Muscle of back (tissue), 11 donors: ENCODE data around the gene TPM3. TPM values are rescaled to one million over a fixed set of nuclear protein-coding genes. Genes with fewer than 3 reads are reported as not detected.
A peak's percentile ranks its signal among the peaks of the same experiment; 100 is the strongest.
"Not testable (repeated sequence)": the region's sequence is repeated elsewhere in the genome, so short reads cannot be mapped to it uniquely, and the experiment has no call there.

Source experiments
- DNase-seq, 3 donors: peaks; one replicate each; pipeline versions ENCODE4 v3.0.0 to v3.0.0-alpha.2; 2013
- polyA plus RNA-seq, 10 donors: library from polyadenylated mRNA; unstranded; fragments of 120-200 nt; gene quantifications; one replicate each; pipeline ENCODE4 v1.2.1, GENCODE V29; 2013; ENCODE audit not compliant: insufficient read length in 10 of 10

The TPM3 gene
- polyA plus RNA-seq, 10 donors: 271 to 851 (median 615) TPM

- DNase-seq: no peak
These were observed 17.2 kb downstream of the TPM3 start for GRCh38 chr1:154174654-154175053.

GRCh38 chr1:154171880-154172279, 20.0 kb downstream of the TPM3 start:
- DNase-seq: no peak

- no peak for DNase-seq
These were observed 20.7 kb downstream of the TPM3 start for GRCh38 chr1:154171223-154171583.

DNA sequence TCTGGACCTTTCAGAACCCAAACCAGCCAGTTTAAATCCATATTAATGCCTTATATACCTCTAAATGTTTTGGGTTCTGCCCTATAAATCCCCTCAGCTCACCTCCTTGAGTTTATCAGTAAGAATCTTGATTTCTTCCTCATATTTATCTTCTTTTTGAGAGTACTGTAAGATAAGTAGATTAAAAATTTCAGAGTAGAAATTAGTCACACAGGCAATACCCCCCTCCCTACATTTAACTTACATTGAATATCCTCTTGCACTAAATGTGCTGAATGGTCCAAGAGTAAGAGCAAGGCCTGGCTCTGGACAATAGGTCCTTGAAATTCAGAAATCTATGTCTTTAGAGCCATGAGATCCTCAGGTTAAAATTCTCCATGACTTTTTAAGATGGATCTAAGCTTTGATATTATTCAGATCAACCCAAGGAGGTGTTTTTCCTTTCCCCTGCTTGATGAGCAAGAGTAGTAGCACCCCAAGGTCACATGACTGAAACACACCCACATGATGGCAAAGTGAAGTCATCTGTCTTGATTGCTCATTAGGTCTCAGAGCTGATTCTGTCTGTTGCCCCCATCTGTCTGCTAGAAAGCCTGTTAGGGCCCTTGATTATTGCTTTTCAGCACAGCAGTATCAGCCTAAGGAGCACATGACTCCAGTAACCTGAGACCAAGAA, 21.2 kb downstream of the TPM3 start:
- DNase-seq: no peak

GRCh38 chr1:154167461-154167860, 24.4 kb downstream of the TPM3 start:
- DNase-seq: no peak

- DNase-seq: no peak
These were observed 25.7 kb downstream of the TPM3 start for GRCh38 chr1:154166207-154166606.

GRCh38 chr1:154159554-154159953, 32.3 kb downstream of the TPM3 start:
- no peak for DNase-seq

- DNase-seq: no peak
These were observed 33.4 kb downstream of the TPM3 start for GRCh38 chr1:154158307-154159125.

DNA sequence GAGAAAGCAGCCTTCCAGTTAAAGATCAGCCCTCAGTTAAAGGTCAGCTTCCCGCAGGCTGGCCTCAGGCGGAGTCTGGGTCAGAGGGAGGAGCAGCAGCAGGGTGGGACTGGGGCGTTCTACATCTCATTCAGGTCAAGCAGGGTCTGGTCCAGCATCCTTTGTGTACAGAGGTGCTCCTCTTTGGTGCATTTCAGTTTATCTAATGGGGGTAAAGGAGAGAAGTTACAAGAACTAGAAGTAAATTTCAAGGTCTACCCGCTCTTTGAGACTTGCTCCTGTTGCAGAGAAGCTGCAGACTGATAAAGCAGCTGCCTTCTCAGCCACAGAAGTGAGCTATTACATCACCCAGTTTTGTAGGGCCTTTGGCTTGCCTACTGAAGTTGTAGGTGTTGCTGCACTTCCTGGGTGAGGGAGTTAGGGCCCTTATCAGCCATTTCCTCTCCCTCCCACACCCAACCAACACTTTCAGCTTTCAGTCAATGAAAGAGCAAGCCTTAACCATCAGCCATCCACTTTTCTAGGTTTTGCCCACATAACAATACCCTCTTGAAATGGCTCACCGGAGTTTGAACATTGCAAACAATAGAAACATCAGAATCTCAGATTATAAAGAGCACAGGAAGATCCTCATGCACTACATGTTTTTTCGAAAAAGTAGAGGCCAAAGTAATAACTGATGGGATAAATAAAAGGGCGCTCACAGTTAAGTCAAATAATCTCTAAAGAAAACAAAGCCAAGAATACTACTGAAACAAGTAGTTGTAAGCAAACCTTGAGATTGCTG, 34.2 kb downstream of the TPM3 start:
- DNase-seq: no peak

GRCh38 chr1:154155251-154155650, 36.6 kb downstream of the TPM3 start:
- DNase-seq: peak in 2 of 3 donors; percentile 19 to 55

GRCh38 chr1:154154534-154155191, 37.2 kb downstream of the TPM3 start, which contains the start of gene NUP210L:
Gene NUP210L, minus strand, starts transcription at chr1:154155073.
- DNase-seq: peak in 1 of 3 donors; percentile 31

- DNase-seq: no peak
These were observed 37.8 kb downstream of the TPM3 start for GRCh38 chr1:154154053-154154452.

DNA sequence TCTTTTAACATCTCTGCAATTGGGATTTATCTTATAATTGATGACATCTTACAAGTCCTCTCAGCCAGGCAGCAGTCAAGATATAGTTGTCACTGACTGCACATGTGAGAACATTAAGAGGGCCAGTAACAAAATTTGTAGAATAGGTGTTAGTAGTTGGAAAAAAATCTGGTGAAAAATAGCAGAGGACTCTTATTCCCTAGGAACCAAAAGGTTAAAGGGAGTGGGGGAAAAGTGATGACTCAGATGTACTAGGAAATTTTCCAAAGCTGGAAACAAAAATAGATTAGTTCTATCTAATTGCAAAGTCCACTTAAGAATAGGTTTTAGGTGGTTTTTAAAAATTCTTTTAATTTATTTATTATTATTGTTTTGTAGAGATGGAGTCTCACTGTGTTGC, 40.6 kb downstream of the TPM3 start:
- DNase-seq: no peak

DNA sequence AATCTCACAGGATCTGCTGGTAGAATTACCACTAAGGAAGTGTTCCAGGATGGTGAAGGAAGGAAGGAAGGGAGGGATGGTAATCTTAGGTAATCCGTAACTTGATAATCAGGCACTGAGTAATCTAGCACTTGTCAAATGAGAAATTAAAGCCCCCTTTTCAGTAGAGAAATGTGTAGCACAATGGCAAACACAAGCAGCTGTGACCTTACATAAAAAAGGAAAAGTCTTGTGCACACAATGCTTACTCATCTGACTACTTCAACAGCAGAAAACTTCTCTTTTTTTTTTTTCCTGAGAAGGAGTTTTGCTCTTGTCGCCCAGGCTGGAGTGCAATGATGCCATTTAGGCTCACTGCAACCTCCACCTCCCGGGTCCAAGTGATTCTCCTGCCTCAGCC, 43.1 kb downstream of the TPM3 start:
- DNase-seq: no peak

DNA sequence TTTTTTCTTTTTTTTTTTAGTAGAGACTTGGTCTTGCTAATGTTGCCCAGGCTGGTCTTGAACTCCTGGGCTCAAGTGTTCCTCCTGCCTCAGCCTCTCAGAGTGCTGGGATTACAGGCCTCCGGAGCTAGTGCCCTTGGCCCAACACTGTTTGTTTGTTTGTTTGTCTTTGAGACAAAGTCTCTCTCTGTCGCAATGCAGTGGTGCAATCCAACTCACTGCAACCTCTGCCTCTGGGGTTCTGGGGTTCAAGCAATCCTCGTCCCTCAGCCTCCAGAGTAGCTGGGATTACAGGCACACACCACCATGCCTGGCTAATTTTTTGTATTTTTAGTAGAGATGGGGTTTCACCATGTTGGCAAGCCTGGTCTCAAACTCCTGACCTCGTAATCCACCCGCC, 44.4 kb downstream of the TPM3 start:
- DNase-seq: not testable (repeated sequence)

- DNase-seq: no peak
These were observed 45.9 kb downstream of the TPM3 start for GRCh38 chr1:154145986-154146385.

GRCh38 chr1:154142358-154142757, 49.5 kb downstream of the TPM3 start:
- DNase-seq: no peak

- no peak for DNase-seq
These were observed 50.7 kb downstream of the TPM3 start for GRCh38 chr1:154141240-154141639.

GRCh38 chr1:154137888-154138287, 54.0 kb downstream of the TPM3 start:
- DNase-seq: no peak

- DNase-seq: no peak
These were observed 58.6 kb downstream of the TPM3 start for GRCh38 chr1:154133256-154133655.

DNA sequence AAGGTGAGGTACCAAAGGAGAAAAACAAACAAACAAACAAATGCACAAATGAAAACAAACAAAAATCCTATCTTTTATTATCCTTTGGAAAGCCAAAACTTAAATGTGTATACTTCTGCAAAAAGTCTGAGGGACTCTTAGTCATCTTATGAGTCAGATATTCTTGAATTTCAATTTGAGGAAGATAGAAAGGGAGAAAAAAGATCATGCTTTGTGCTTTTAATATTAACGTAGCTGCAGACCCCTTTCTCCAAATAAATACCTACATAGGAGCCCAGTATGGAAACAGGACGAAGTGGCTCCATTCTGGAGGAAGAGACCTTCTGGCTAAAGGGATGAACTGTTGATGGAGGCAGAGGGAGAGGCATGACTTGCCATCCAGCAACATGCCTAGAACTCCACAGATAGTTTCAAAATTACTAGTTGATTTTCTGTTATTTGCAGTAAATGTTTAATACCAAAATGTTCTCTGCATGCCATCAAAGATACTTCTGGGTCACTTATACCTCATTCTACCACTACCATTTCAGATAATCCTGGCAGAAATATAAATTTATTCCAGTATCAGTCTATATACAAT, 62.4 kb downstream of the TPM3 start:
- DNase-seq: no peak

- DNase-seq: not testable (repeated sequence)
These were observed 68.7 kb downstream of the TPM3 start for GRCh38 chr1:154123205-154123604.
